NCI-H187 treated with DMSO at 0.1 percent for 48 hours (cell line): ENCODE measurements around the gene AHDC1.

ENCODE experiments used
- DNase-seq: peaks from one replicate; lab custom pipeline; 2025; lab: John Stamatoyannopoulos, UW

Gene AHDC1

DNA sequence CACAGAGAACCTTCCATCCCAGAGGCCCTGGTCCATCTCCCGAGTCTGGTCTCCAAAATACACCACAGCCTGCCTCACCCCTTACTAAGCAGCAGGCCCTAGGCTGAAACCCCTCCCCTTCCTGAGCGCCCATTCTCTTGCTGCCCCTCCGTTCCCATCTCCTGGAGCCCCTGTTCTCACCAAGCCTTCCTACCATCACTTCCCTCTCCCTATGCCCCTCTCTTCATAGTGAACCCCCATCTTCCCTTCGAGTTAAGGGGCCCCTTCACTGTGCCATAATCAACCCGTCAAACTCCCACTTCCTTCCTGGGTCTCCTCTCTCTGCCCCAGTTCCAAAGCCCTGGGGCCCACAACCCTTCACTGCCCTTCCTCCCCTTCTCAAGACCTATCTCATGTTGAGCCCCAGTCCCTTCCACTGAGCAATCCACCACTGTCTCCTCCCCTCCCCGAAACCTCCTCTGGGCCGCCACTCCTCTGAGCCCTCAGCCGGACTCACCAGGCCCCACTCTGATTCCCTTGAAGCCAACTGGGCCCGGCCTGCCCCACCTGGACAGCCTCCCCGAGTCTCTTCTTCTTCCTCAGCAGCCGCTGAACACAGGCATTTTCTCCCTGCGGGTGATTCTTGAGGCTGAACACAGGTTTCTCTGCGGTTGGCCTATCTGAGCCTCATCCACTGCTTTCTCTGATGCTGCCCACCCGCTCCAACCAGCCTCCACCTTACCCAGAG, 71.8 kb downstream of the AHDC1 start:
- DNase-seq = no peak

DNA sequence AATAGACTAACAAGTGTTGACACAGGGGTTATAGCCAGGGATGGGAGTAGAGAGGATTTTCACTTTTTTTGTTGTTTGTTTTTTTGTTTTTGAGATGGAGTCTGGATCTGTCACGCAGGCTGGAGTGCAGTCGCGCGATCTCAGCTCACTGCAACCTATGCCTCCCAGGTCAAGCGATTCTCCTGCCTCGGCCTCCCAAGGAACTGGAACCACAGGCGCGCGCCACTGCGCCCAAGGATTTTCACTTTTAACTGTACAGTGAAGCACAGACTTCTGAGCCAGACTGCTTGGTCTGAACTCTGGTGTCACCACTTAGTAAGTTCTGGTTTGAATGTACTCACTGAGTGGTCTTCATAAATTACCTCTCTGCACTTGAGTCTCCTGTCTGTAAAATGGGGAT, 73.8 kb downstream of the AHDC1 start:
- no peak for DNase-seq

DNA sequence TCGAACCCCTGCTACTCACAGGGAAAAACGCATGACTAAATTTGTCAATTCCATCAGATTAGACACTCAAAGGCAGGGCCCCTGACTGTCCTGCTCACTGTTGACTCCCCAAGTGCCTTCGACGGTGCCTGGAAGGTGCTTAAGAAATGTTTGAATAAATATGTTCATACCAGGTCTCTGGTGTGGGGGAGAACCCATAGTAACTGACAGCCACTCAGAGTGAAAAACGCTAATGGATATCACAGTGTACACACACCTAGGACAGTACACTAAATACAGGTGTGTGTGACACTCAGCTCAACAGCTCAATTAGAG, 74.3 kb downstream of the AHDC1 start:
- DNase-seq = no peak

GRCh38 chr1:27528818-27529703, 74.9 kb downstream of the AHDC1 start:
- DNase-seq = peak; percentile 34

GRCh38 chr1:27527890-27528817, 75.8 kb downstream of the AHDC1 start:
- peak; percentile 80 for DNase-seq

DNA sequence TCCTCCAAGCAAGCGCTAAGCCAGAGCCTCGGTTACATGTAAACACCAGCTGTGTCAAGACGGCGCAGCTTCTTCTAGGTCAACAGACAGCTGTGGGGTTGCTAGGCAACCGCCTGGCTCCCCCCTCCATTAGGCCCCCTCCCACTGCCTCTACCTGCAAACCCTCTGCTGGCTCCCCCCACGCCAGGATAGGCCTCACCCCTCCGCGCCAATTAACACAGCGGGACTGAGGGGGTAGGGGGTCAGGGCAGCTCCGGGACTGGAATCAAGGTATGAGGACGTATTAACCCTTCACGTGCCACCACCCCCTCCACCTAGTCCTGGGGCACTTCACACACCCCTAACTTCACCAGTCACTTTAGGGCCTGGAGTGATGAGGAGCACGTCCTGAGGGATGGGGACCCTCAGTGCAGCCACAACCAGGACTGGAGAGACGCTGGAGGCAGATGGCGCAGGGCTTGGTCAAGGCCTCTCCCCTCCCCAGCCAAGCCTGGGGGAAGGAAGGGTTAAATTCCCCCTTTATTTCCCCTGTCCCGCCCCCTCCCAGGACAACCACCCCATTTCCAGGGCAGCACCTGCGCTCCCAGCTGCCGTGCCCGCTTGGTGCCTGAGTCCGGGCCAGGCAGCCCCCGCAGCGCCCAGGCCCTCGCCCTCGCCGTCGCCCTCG, 76.6 kb downstream of the AHDC1 start:
- peak; percentile 71 for DNase-seq

DNA sequence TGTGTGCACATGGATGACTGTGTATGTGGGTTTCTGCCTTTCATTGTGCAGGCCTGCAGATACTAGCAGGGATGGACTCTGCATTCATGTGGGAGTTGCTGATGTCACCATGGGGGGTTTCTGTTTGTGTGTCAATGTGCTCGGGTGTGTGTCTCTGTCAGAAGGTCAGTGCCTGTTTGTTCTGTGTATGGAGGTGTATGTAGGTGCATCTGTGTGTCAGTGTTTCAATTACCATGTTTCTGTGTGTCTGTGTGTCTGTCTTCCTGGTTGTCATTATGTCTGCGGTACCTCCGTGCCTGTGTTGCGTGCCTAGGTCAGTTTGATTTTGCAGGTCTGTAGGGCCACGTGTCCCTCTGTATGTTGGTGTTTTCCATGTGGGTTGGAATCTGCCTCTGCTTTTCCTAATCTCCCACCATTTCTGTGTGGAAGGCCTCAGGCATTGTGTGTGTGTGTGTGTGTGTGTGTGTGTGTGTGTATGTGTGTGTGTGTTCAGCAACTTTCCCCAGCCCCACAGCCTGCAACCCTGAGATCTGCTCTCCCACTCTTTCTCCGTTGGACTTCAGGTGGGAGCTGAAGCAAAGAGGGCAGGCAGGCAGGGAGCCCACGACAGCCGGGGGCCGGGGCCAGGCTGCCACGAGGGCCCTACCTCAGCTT, 77.2 kb downstream of the AHDC1 start:
- DNase-seq = no peak

- peak; percentile 74 for DNase-seq
Observed at GRCh38 chr1:27525296-27526272, 78.4 kb downstream of the AHDC1 start.

DNA sequence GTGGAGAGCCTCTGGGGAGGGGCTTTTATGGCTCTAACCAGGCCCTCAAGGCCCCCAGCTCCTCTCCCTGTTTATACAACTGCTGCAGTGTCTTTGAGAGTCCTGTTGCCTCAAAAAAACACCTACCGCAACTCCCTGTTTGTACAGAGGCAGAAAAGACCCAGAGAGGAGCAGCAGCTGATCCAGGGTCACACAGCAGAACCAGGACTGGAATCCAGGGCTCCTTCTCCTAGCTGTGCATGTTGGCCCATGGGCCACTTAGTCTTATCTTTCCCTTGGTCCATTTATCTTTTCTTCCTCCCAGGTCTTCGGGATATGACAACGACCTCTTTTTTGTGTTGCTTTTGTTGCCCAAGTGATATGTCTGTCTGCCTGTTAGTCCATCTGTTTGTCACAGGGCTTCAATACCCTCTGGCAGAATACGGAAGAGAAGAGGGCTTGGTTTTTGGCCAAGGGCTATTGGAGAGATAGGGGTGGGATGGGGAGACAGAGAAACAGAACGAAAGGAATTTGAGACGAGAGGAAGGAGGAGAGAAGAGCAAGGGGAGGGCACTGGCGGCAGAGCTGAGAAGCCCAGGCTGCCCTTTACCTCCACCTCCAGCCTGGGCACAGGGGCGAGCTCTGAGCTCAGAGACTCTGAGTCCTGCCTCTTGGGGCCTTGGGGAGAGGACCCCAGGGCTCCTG, 80.5 kb downstream of the AHDC1 start:
- no peak for DNase-seq

- DNase-seq = no peak
Observed at GRCh38 chr1:27522432-27523336, 81.3 kb downstream of the AHDC1 start.

DNA sequence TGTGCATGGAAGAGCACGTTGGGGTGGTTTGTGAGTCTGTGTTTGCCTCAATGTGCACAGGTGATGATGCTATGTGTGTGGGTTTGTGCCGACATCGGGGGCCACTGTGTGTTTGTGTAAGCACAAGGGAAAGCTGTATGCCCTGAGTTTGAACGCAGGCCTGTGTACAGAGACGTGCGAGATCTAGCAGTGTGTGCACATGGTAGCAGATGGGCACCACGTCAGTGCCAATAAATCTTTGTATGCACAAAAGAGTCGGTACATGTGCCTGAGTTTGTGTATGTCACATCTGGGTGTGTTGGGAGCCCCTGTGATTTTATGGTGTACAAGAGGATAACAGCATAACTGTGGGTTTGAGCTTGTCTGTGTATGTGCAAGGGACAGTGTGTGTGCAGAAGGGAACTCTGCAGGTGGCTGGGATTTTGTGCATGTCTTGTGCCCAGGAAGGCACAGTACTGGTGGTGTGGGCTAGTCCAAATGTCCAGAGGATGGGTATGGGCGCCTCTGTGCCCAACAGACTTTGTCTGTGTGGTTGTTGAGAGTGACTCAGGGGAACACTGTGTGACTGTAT, 82.0 kb downstream of the AHDC1 start:
- DNase-seq = no peak

- DNase-seq = no peak
Observed at GRCh38 chr1:27521336-27521831, 82.6 kb downstream of the AHDC1 start.

GRCh38 chr1:27520651-27521050, 83.3 kb downstream of the AHDC1 start:
- DNase-seq = no peak

- no peak for DNase-seq
Observed at GRCh38 chr1:27519331-27520258, 84.3 kb downstream of the AHDC1 start.

DNA sequence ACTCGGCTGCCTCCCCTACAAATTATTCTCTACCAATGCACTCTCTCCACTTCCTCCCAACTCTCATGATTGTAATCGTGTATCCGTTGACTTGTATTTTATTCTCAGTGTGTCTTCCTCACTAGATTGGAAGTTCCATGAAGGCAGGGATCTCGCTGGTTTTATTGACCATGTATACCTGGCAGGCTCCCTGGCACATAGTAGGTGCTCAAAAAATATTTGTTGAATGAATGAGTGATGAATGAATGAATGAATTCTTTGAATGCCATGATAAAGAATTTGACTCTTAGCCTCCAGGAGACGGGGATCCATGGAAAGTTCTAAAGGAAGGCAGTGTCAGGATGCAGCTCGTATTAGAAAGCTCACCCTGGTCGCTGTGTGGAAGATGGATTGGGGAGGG, 85.1 kb downstream of the AHDC1 start:
- DNase-seq = no peak

DNA sequence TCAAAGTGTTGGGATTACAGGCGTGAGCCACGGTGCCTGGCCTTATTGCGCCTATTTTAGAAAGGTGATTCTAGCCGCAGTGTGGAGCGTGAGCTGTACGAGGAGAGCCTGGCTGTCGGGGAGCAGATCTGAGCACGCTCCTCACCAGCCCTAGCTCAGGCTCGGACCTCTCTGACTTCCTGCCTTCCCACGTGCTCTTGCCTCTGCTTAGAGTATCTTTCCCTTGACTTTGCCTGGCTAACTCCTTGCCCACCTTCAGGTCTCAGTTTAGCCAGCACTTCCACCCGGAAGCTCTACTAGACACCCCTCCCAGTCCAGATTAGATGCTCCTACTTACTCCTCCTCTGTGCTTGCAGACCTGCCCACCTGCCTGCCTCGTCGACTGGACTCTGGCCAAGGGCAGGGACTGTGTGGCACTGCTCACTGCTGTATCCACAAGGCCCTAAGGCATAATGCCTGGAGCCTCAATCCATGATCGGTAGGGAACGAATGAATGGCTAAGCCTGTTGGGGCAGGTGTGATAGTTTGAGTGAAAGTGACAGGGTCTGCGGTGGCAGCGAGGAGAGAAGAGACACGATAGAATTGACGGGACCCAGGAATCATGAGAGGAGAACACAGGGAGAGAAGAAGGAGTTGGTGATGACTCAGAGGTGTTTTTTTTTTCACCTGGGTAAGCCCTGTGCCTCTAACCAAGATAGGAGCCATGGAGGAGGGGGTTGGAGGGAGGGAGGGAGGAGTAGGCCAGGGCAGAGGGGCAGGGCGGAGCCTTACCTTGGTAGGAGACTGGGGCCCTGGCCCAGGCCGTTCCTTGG, 85.8 kb downstream of the AHDC1 start:
- no peak for DNase-seq
